ENCODE results near the gene NCOA7. TPM values are rescaled to one million over a fixed set of nuclear protein-coding genes. Genes with fewer than 3 reads are reported as not detected.
A peak's percentile ranks its signal among the peaks of the same experiment; 100 is the strongest.

NCOA7 gene
- total RNA-seq, 1 donor from 2014 or later, result 21.1 TPM

- Histone ChIP-seq H3K27me3 (ENCODE audit: control insufficient read depth, insufficient read depth, low read length) (peaks cover 24% of the 10 kb centered on the region), H3K4me3 (ENCODE audit: low read depth, low read length) (no peak overlapping the region), H3K36me3 (ENCODE audit: control insufficient read depth, insufficient read depth, low read length) (no peaks in the 10 kb centered on the region)
- DNase-seq (ENCODE audit: low read depth), result no peak
- TF ChIP-seq CTCF (IDR thresholded peaks at IDR 0.05; ENCODE audit: insufficient read depth, low read length, poor library complexity, severe bottlenecking), result no peak
Measured at GRCh38 chr6:125745281-125746018, 45.3 kb upstream of the NCOA7 start.

- Histone ChIP-seq H3K4me3 (ENCODE audit: low read depth, low read length) (no peak overlapping the region), H3K27me3 (ENCODE audit: control insufficient read depth, insufficient read depth, low read length) (peaks cover 26% of the 10 kb centered on the region), H3K36me3 (ENCODE audit: control insufficient read depth, insufficient read depth, low read length) (no peaks in the 10 kb centered on the region)
- no peak for DNase-seq (ENCODE audit: low read depth)
- TF ChIP-seq CTCF (IDR thresholded peaks at IDR 0.05; ENCODE audit: insufficient read depth, low read length, poor library complexity, severe bottlenecking), result no peak
Measured at GRCh38 chr6:125746019-125746414, 44.7 kb upstream of the NCOA7 start.

GRCh38 chr6:125746731-125747588 is 43.8 kb upstream of the NCOA7 start:
- Histone ChIP-seq H3K27me3 (ENCODE audit: control insufficient read depth, insufficient read depth, low read length) (peaks cover 32% of the 10 kb centered on the region), H3K36me3 (ENCODE audit: control insufficient read depth, insufficient read depth, low read length) (no peaks in the 10 kb centered on the region), H3K4me3 (ENCODE audit: low read depth, low read length) (peak overlapping the region; percentile 64)
- no peak for TF ChIP-seq CTCF (IDR thresholded peaks at IDR 0.05; ENCODE audit: insufficient read depth, low read length, poor library complexity, severe bottlenecking)
- no peak for DNase-seq (ENCODE audit: low read depth)

- Histone ChIP-seq H3K36me3 (ENCODE audit: control insufficient read depth, insufficient read depth, low read length) (no peaks in the 10 kb centered on the region), H3K4me3 (ENCODE audit: low read depth, low read length) (peak overlapping the region; percentile 64), H3K27me3 (ENCODE audit: control insufficient read depth, insufficient read depth, low read length) (peaks cover 32% of the 10 kb centered on the region)
- DNase-seq (ENCODE audit: low read depth), result no peak
- no peak for TF ChIP-seq CTCF (IDR thresholded peaks at IDR 0.05; ENCODE audit: insufficient read depth, low read length, poor library complexity, severe bottlenecking)
Measured at GRCh38 chr6:125747589-125748405, 43.0 kb upstream of the NCOA7 start.

GRCh38 chr6:125748406-125749172 is 42.2 kb upstream of the NCOA7 start:
- H3K27me3 ChIP-seq (ENCODE audit: control insufficient read depth, insufficient read depth, low read length), result peaks cover 32% of the 10 kb centered on the region
- H3K36me3 ChIP-seq (ENCODE audit: control insufficient read depth, insufficient read depth, low read length), result no peaks in the 10 kb centered on the region
- peak overlapping the region; percentile 64 for H3K4me3 ChIP-seq (ENCODE audit: low read depth, low read length)
- TF ChIP-seq CTCF (IDR thresholded peaks at IDR 0.05; ENCODE audit: insufficient read depth, low read length, poor library complexity, severe bottlenecking), result no peak
- no peak for DNase-seq (ENCODE audit: low read depth)

Measured in kidney epithelial cell (primary cell).